GM19328 (cell line): ENCODE measurements around the gene TMEM120A.

ENCODE experiments used
- ATAC-seq: cut with Tn5 transposase; IDR thresholded peaks from one replicate; pipeline ENCODE4 v1.9.1; 2021; ENCODE audit warnings: mild to moderate bottlenecking, moderate library complexity; ENCODE audit not compliant: unreplicated experiment

TMEM120A gene

DNA sequence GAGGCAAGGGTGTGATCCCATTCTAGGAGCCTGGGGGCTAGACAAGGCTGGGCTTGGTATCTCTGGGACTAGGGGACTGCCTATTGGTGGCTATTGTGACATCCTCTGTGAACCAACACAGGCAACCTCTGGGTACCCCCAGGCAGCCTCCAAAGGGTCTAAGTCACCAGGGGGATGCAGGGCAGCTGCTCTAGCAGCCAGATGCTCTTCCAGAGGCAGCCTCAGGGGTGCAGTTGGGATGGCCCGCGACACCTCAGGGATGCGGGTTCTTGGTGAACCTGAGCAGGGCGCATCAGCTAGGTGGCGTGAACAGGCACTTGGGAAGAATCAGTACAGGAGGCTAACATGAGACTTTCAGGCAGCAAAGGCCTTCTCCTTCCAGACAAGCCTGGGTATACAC is 1.6 kb upstream of the TMEM120A start:
- no peak for ATAC-seq

DNA sequence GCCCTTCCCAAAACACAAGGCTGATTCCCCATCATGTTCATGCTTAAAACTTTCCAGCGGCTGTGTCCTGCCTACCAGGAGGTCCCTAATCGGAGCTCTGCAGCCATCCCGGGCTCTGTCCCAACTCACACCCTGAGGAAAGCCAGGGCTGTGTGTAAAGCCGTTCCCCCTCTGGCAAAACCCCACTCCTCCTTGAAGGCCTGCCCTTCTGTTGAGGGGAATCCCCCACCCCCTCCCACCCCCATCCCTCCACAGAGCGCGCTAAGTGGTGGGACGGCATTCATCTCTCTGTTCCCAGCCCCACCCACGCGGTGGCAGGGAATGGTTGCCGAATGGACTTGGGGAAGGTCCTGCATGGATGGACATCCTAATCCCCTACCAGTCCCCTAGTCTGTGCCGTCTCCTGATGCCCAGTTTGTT is 667 bp upstream of the TMEM120A start:
- ATAC-seq = no peak

DNA sequence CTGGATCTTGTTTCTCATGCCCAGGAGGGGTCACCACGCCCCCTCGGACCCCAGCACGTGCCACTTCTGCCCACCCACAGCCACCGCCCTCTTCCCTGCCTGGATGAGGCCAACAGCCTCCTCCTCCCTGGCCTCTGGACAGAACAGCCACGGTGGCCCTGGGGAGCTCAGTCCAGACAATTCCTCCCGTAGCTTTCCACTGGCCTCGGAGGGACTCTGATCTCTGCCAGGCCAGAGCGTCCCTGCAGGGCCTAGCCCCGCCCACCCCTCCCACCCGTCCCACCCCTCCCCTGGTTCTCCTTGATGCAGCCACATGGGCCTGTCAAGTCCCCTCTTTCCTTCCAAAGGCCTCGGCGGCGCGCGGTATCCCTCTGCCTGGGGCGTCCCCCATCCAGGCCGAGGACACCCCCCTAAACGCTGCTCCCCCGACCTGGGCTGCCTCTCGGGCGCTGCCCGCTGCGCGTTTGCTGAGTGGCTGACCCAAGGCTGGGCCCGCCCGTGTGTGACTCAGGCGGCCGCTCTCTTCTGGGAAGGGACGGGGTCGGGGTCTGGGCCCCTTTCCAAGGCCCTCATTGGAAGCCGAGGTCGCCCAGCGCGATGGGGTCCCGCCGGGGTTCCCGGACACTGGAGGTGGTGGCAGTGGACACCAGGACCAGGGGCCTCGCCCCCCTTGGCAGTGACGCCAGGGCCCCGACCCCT is 557 bp downstream of the TMEM120A start:
- no peak for ATAC-seq

DNA sequence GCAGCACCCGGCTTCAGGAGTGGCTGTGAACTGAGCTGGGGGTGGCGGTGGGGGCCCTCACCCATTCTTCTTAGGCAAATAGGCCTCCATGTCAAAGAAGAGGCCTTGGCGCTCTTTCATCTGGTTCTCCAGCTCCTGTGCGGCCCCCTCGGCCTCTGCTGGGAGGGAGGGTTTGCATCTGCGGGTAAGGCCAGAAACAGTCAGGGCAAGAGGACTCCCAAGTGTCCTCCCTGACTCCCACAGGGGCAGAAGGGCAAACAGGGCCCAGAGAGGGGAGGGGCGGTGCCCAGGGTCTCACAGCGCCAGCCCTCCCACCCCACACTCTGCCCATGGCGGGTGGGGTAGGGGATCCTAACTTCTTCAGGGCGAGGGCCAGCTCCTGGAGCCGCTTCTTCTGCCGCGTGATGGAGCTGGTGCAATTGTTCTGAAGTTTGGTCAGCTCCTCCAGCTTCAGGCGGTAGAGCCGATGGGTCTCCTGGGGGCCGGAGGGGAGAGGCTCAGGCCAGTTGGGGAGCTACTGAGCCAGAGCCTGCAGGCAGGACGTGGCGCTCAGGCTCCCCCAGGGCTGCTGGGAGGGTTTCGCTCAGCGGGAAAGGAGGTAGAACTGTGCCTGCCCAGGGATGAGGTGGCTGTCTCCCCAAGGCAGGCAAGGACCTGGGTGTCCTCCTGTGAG is 2.2 kb downstream of the TMEM120A start:
- ATAC-seq = no peak

DNA sequence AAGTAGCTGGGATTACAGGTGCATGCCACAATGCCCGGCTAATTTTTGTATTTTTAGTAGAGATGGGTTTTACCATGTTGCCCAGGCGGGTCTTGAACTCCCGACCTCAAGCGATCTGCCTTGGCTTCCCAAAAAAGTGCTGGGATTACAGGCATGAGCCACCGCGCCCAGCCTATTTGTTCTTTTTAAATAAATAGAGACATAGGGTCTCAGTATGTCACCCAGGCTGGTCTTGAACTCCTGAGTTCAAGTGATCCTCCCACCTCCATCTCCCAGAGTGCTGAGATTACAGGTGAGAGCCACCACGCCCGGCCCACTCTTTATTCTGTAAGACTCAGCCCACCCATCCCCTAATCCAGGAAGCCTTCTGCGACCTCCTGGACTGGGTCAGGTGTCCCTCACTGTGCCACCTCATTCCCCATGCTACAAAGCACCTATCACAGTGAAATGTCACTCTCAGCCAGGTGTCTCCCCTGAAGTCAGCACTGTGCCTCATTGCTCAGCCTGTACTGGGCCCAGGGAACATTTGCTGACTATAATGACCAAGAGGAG is 2.8 kb downstream of the TMEM120A start:
- no peak for ATAC-seq

DNA sequence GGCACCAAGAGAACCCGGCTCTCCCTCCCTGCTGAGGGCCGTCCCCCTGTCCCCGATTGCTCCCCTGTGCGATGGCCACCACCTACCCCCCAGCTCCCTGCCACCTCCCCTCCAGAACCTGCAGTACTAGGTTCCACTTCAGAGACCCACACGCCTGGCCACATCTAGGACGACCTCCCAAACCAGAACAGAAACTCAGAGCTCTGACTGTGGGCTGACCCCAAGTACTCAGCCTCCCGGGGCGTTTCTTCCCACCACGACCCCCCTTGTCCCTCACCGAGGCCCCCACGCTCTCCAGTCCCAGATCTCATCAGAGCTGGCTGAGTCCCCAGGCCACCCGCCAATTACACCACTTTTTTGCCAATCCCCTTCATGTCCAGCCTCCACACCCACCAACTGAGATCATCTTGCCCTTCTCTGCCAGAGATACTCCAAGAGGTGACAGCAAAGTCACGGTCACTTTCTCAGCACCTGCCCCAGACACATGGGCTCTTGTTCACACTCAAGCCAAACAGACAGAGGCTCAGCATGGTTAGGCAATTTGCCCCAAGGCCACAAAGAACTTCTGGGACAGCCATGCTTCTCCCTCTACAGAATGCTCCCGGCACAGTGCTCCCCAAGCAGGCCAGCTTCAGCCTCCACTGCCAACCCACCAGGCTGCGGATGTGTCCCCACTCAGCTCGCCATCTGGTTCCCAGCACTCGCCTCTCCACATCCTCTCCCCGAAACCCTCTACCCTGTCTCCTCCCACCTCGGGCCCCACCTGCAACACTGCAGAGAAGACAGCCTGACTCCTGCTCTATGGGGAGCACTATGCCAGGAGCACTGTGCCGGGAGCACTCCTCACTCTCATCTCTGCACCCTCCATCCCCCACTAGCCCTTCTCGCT is 4.7 kb downstream of the TMEM120A start:
- no peak for ATAC-seq

DNA sequence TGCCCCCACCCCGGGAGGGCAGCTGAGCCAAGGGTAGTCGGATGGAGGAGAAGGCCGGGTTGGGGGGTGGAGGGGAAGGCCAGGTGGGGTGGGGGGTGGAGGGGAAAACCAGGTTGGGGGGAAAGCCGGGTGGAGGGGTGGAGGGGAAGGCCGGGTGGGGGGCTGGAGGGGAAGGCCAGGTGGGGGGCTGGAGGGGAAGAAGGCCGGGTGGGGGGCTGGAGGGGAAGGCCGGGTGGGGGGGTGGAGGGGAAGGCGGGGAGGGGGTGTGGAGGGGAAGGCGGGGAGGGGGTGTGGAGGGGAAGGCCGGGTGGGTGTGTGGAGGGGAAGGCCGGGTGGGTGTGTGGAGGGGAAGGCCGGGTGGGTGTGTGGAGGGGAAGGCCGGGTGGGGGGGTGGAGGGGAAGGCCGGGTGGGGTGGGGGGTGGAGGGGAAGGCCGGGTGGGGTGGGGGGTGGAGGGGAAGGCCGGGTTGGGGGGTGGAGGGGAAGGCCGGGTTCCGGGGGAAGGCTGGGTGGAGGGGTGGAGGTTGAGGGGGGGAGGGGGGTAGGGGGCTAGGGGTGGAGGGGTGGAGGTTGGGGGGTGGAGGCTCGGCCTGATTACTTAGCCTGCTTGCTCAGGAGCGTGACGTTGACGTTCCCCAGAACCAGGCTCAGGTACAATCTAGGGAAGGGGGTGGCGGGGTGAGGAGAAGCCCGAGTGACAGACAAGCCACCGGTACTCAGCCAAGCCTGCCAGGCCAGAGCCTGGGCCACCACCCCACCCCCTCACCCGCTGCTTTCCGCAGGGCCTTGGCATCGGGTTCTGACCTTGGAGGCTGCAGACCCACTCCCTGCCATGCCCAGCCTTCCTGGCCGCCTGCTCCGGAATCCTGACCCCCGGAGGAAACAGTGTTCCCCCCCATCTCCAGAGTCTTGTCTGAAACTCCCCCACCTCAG is 5.6 kb downstream of the TMEM120A start:
- ATAC-seq = no peak

DNA sequence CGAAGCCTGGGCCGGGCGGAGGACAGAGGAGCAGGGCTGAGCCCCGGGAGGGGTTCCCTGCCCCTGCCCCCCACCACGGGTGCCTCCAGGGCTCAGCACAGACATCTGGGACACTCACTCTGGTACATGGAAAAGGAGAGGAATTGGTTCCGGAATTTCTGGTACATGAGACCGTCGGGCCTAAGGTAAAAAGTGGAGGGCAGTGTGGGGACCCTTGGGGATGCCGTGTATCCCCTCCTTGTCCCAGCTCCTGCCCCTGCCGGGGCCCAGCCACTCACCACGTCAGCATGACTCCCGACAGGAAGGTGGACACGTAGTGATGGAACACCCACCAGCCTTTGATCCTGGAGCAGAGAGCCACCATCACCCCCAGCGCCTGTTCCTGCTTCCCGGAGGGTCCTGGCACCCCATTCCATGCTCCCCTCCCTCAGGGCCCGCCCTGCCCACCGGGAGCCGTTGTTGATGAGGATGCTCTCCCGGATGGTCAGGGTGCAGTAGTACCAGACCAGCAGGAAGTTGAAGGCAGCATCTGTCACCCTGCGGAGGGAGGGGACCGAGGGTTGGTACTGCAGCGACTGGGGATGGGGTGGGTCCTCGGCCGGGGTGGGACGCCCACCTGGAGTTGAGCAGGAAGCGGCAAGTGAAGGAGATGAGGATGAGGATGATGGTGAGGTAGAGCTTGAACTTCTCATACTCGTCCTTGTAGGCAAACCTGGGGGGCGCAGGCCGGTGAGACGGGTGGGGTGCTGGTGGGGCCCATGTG is 6.4 kb downstream of the TMEM120A start:
- no peak for ATAC-seq

DNA sequence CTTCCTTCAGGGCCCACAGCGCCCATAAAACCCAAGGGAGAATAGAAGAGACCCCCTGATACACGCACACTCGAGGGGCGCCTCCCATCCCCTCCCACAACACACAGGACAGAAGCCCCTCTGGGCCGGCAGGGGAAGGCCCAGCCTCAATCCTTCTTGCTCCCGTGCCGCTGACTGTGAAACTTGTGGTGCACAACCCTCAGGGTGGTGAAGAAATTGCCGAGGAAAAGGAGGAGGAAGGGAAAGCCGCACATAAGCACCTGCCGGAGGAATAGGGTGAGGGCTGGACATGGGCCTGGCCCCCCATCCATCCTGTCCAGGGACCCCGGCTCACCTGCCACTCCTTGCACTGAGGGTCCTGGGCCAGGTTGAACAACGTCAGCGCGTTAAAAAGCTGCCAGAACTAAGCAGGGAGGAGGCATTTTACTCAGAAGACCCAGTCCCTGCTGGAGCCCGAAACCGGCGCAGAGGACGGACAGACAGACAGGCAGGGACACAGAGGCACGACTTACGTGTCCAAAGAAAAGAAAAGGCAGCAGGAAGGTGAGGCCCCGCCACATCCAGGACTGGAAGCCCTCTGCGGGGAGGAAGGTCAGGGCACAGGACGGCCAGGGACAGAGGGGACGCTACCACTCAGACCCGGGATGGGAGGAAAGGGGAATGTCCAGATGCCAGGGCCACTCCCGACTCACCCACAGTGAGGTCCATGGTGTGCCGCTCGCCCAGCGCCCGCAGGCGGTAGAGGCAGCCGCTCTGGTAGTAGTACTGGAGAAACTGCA is 7.2 kb downstream of the TMEM120A start:
- no peak for ATAC-seq

DNA sequence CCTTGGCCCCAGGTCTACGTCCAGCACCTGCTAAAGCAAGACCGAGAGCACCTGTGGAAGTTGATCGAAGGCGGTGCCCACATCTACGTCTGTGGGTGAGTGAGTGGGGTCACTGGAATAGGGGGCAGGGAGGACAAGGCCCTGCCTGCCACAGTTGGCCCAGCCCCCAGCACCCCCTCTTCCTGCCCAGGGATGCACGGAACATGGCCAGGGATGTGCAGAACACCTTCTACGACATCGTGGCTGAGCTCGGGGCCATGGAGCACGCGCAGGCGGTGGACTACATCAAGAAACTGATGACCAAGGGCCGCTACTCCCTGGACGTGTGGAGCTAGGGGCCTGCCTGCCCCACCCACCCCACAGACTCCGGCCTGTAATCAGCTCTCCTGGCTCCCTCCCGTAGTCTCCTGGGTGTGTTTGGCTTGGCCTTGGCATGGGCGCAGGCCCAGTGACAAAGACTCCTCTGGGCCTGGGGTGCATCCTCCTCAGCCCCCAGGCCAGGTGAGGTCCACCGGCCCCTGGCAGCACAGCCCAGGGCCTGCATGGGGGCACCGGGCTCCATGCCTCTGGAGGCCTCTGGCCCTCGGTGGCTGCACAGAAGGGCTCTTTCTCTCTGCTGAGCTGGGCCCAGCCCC is 8.1 kb downstream of the TMEM120A start:
- ATAC-seq = no peak

DNA sequence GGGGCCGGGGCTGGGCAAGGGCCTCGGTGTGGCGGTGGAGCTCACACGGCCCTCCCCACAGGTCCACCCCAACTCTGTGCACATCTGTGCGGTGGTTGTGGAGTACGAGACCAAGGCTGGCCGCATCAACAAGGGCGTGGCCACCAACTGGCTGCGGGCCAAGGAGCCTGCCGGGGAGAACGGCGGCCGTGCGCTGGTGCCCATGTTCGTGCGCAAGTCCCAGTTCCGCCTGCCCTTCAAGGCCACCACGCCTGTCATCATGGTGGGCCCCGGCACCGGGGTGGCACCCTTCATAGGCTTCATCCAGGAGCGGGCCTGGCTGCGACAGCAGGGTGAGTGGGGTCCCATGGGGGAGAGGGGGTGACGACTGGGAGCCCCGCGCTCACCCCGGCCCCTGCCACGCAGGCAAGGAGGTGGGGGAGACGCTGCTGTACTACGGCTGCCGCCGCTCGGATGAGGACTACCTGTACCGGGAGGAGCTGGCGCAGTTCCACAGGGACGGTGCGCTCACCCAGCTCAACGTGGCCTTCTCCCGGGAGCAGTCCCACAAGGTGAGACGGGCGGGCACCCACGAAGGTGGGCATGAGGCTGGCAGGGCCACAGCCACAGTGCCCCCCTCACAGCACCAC is 8.8 kb downstream of the TMEM120A start:
- no peak for ATAC-seq

DNA sequence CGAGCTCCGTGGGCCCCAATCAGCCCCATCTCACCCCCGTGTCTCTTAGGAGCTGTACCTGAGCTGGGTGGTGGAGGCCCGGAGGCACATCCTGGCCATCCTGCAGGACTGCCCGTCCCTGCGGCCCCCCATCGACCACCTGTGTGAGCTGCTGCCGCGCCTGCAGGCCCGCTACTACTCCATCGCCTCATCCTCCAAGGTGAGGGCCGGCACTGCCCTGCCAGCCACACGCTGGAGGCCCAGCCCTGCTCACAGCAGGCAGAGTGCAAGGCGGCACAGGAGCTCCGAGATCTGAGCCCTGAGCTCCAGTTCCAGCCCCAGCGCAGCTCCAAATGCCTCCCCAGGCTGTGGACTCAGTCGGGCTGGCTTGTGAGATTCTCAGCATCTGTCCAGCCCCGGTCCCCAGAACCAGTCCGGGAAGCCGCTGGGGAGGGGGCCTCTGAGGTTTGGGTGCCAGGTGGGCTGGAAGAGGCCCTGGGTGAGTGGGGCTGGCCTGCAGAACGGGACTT is 9.3 kb downstream of the TMEM120A start:
- ATAC-seq = no peak

DNA sequence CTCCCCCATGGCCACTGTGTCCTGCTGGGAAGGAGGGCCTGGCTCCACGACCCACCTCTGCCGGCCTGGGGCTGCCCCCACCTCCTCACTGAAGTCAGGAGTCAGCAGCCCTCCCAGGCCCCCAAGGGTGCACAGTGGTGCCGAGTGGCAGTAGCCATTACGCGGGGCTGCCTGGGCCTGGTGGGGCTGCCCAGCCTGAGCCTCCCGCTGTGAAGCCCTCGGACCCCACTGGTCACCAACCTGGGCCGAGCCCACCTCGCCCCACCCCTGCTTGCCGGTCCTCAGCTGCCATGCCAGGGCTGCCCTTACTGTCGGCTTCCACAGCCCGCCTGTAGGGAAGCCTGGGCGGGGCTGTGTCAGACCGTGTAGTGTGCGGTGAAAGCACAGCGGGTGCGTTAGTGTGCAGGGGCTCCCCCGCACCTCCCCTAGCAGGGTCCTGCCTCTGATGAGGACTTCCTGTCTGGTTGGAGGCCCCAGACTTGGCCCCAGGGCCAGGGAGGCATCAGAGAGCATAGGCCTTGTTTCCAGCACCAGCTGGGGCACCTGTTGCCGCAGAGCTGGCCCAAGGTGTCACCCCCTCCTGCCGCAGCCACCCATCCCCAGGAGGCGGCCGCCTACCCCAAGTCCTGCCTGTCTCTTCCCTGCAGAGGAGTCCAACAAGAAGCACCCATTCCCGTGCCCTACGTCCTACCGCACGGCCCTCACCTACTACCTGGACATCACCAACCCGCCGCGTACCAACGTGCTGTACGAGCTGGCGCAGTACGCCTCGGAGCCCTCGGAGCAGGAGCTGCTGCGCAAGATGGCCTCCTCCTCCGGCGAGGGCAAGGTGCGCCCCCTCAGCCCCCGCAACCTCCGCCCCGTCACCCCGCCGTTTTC is 10.0 kb downstream of the TMEM120A start:
- no peak for ATAC-seq

DNA sequence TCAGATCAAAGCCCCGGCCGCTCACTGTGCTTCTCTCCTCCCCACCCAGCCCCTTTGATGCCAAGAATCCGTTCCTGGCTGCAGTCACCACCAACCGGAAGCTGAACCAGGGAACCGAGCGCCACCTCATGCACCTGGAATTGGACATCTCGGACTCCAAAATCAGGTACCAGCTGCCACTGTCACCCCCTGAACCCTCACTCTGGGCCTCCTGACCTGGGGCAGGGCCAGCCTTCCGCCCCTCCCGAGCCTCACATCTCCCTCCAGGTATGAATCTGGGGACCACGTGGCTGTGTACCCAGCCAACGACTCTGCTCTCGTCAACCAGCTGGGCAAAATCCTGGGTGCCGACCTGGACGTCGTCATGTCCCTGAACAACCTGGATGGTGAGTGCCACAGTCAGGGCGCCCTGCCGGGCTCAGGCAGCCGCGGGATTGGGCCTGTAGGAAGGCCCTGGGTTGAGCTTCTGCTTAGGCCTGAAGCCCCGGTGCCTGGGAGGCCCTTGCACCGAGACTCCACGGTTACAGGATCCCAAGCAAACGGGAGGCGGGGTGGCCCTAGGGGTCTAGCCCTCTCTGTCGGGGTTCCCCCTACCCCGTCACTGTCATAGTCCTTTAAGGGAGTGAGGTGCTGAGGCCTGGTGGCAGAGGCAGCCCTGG is 10.8 kb downstream of the TMEM120A start:
- no peak for ATAC-seq

DNA sequence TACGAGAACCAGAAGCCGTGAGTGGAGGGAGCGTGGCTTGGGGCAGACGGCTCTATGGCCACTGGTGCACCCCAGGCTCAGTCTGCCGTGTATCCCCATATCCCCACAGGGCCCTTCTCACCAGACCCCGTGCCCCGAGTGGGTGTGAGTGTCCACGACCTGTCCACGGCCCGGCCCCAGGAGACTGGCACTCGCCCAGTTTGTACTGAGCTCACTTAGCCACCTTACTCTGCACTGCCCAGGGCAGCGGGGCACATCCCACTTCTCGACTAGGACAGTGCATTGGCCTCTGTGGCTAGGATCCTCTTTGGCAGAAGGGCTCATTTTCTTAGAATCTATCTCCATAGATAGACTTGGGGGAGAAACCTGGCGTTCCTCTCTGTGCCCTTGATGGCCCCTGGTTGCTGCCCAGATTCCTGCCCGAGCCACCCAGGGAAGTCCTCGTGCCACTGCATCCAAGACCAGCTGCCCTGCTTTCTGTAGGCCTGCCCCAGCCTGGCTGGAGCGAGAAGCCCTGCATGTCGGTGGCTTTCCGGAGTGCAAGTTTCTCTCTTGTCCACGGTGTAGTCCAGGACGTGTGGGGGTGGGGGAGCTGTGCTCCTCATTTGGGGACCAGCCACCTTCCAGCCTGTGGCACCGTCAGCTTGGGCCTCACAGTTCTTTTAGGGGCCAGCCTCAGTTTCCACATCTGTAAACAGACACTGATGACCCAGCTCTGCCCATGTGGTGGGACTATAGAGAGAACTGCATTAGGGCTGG is 11.9 kb downstream of the TMEM120A start:
- ATAC-seq = no peak
